Measurements from ENCODE around the gene ALKBH2.
"Not testable (repeated sequence)": the region's sequence is repeated elsewhere in the genome, so short reads cannot be mapped to it uniquely, and the experiment has no call there.

The ALKBH2 gene

GRCh38 chr12:109065154-109065852, 28.0 kb downstream of the ALKBH2 start:
- DNase-seq: no peak

GRCh38 chr12:109064143-109064542, 29.1 kb downstream of the ALKBH2 start:
- DNase-seq: no peak

- no peak for DNase-seq
Measured at GRCh38 chr12:109058773-109059172, 34.5 kb downstream of the ALKBH2 start.

- no peak for DNase-seq
Measured at GRCh38 chr12:109057376-109057775, 35.9 kb downstream of the ALKBH2 start.

- DNase-seq: no peak
Measured at GRCh38 chr12:109056891-109057290, 36.4 kb downstream of the ALKBH2 start.

GRCh38 chr12:109054520-109054919, 38.8 kb downstream of the ALKBH2 start:
- no peak for DNase-seq

- DNase-seq: not testable (repeated sequence)
Measured at GRCh38 chr12:109054124-109054513, 39.2 kb downstream of the ALKBH2 start.

GRCh38 chr12:109053382-109054123, 39.7 kb downstream of the ALKBH2 start:
- DNase-seq: peak; percentile 16

GRCh38 chr12:109052414-109053323, 40.6 kb downstream of the ALKBH2 start, which contains the start of gene USP30:
USP30 (plus strand) TSS chr12:109052576; CDS start chr12:109052679, 103 bp downstream.
- peak; percentile 78 for DNase-seq

- DNase-seq: no peak
Measured at GRCh38 chr12:109052097-109052413, 41.2 kb downstream of the ALKBH2 start.

- not testable (repeated sequence) for DNase-seq
Measured at GRCh38 chr12:109049794-109050193, 43.5 kb downstream of the ALKBH2 start.

- not testable (repeated sequence) for DNase-seq
Measured at GRCh38 chr12:109048706-109049105, 44.6 kb downstream of the ALKBH2 start.

- DNase-seq: no peak
Measured at GRCh38 chr12:109047081-109047805, 46.0 kb downstream of the ALKBH2 start.

GRCh38 chr12:109044241-109044640, 49.0 kb downstream of the ALKBH2 start:
- no peak for DNase-seq
